Endodermal cell (in vitro differentiated cells): ENCODE measurements around the gene YEATS2. TPM values are rescaled to one million over a fixed set of nuclear protein-coding genes. Genes with fewer than 3 reads are reported as not detected.

Experiments
- DNase-seq: peaks from one replicate; pipeline ENCODE4 v3.0.0-alpha.2; 2017
- H3K27ac ChIP-seq: 2 replicates; pipeline ENCODE4 v1.5.1; 2013; ENCODE audit warnings: mild to moderate bottlenecking, low read depth, low read length, moderate library complexity
- H3K27me3 ChIP-seq: 2 replicates; pipeline ENCODE4 v1.6.1; 2013; ENCODE audit warnings: mild to moderate bottlenecking, low read length, moderate library complexity; ENCODE audit not compliant: insufficient read depth, control insufficient read depth, poor library complexity, severe bottlenecking
- H3K36me3 ChIP-seq: 2 replicates; pipeline ENCODE4 v1.7.0; 2013; ENCODE audit warnings: mild to moderate bottlenecking, low read length, moderate library complexity; ENCODE audit not compliant: control insufficient read depth, insufficient read depth
- H3K4me1 ChIP-seq: one replicate; pipeline ENCODE4 v1.7.0; 2013; ENCODE audit warnings: low read length; ENCODE audit not compliant: control insufficient read depth, insufficient read depth
- H3K4me3 ChIP-seq: 2 replicates; pipeline ENCODE4 v1.5.1; 2013; ENCODE audit warnings: mild to moderate bottlenecking, low read length, moderate library complexity
- H3K9ac ChIP-seq: 2 replicates; pipeline ENCODE4 v1.6.1; 2013; ENCODE audit warnings: mild to moderate bottlenecking, low read length, moderate library complexity; ENCODE audit not compliant: poor library complexity, severe bottlenecking; ENCODE audit errors: extremely low read depth
- H3K9me3 ChIP-seq: 2 replicates; pipeline ENCODE4 v1.6.1; 2013; ENCODE audit warnings: mild to moderate bottlenecking, low read length, moderate library complexity; ENCODE audit not compliant: control insufficient read depth
- H3K27ac Mint-ChIP-seq: 2 replicates; pipeline ENCODE4 v1.8.0; 2020; ENCODE audit warnings: mixed read lengths
- H3K27me3 Mint-ChIP-seq: 2 replicates; pipeline ENCODE4 v1.8.0; 2021; ENCODE audit warnings: mild to moderate bottlenecking, mixed read lengths; ENCODE audit not compliant: insufficient read depth
- H3K36me3 Mint-ChIP-seq: 2 replicates; pipeline ENCODE4 v1.8.0; 2020; ENCODE audit warnings: low read depth, mixed read lengths
- H3K4me1 Mint-ChIP-seq: 2 replicates; pipeline ENCODE4 v1.8.0; 2020; ENCODE audit warnings: mixed read lengths
- H3K4me3 Mint-ChIP-seq: 2 replicates; pipeline ENCODE4 v1.8.0; 2020; ENCODE audit warnings: mild to moderate bottlenecking, moderate library complexity, mixed read lengths
- H3K9me3 Mint-ChIP-seq: 2 replicates; pipeline ENCODE4 v1.8.0; 2020; ENCODE audit warnings: mild to moderate bottlenecking, mixed read lengths
- WGBS, 2 experiments: methylation state at CpG; one replicate each; pipeline versions ENCODE4 v1.1.5 to v1.1.7; 2013; ENCODE audit warnings: missing lambda C conversion rate in 2 of 2, mixed read lengths in 1 of 2; ENCODE audit not compliant: insufficient coverage in 1 of 2, insufficient read length in 1 of 2; 5-methylcytosine and 5-hydroxymethylcytosine counted together
- total RNA-seq, 2 donors: library from RNA; stranded (reverse); fragmentation: NEBNext Ultra II Directional in 1 of 2; extraction: Animal tissue kit (Norgen Biotek cat#: 25700) in 1 of 2; gene quantifications; 2 replicates in 1 of 2; 3 replicates in 1 of 2; pipeline ENCODE4 v1.2.1, GENCODE V29; 2021
- TF ChIP-seq, protein P1 (sequence below): fragments of 200-600 bp; sonication (generic); conservative IDR thresholded peaks from 2 replicates; pipeline ENCODE4 v1.5.0; 2021; ENCODE audit warnings: antibody characterized with exemption, mild to moderate bottlenecking

The YEATS2 gene
- total RNA-seq, 2 donors from 2014 or later, result 53.4 to 55.8 TPM

DNA sequence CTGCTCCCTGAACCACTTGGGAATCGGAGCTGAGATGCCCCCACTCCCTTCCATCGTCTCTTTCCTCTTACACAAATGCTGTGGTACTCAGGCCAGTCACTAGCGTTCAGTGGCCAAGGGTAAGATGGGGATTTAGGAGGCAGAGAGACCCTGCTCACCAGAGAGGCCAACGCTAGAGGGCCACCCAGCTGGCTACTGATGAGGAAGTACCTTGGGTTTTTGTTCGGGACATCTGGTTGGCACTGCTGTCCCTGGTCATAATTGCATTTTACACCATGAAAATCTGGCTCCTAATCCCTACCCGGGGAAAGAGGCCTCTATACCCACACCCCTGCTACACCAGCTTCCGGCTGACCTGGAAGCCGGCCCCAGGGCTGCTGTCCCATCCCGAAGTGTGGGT, 120.0 kb downstream of the YEATS2 start:
- no peak overlapping the region for H3K4me3 ChIP-seq
- H3K27ac ChIP-seq, result no peak overlapping the region
- no peak overlapping the region for H3K27ac Mint-ChIP-seq
- H3K27me3 ChIP-seq, result no peaks in the 10 kb centered on the region
- H3K4me1 Mint-ChIP-seq, result no peaks in the 10 kb centered on the region
- no peaks in the 10 kb centered on the region for H3K4me1 ChIP-seq
- peaks cover 2% of the 10 kb centered on the region for H3K27me3 Mint-ChIP-seq
- 86 to 97% methylated on average over 5 to 9 of the region's 9 CpGs for WGBS, 2 experiments
- H3K4me3 Mint-ChIP-seq, result no peak overlapping the region
- H3K9me3 ChIP-seq, result no peaks in the 10 kb centered on the region
- peaks cover 27% of the 10 kb centered on the region for H3K36me3 ChIP-seq
- H3K9me3 Mint-ChIP-seq, result no peaks in the 10 kb centered on the region
- no peak for DNase-seq
- TF ChIP-seq, protein P1, sequence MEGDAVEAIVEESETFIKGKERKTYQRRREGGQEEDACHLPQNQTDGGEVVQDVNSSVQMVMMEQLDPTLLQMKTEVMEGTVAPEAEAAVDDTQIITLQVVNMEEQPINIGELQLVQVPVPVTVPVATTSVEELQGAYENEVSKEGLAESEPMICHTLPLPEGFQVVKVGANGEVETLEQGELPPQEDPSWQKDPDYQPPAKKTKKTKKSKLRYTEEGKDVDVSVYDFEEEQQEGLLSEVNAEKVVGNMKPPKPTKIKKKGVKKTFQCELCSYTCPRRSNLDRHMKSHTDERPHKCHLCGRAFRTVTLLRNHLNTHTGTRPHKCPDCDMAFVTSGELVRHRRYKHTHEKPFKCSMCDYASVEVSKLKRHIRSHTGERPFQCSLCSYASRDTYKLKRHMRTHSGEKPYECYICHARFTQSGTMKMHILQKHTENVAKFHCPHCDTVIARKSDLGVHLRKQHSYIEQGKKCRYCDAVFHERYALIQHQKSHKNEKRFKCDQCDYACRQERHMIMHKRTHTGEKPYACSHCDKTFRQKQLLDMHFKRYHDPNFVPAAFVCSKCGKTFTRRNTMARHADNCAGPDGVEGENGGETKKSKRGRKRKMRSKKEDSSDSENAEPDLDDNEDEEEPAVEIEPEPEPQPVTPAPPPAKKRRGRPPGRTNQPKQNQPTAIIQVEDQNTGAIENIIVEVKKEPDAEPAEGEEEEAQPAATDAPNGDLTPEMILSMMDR, result no peak
- H3K36me3 Mint-ChIP-seq, result peaks cover 40% of the 10 kb centered on the region
- H3K9ac ChIP-seq, result no peak overlapping the region

DNA sequence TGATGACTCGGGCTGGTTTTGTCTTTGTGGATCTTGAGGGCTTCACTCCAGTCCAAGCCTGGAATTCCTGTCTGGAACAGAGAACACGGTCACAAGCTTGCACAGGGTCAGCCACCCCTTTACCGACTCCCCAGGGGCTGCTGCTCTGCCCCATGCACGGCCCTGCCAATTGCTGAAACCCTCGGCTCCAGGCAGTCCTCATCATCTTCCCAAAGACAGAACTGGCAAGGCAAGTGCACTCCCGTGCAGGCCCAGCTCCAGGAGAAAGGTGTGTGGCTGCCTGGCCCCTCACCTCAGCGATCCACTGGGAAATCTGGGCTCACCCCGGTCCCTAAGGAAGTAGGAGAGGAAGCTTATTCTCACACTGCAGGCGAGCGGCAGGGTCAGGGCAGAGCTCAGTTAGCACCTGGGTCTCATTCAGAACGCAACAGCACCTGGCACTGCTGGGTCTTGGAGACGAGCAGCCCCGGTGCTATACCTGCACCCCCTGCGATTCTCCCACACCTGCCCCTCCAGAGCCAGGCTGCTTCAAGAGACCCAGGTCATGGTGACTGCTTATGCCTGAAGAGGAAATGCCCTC, 120.5 kb downstream of the YEATS2 start:
- Mint-ChIP-seq H3K4me1 (no peaks in the 10 kb centered on the region), H3K27me3 (peaks cover 2% of the 10 kb centered on the region), H3K27ac (no peak overlapping the region), H3K4me3 (no peak overlapping the region), H3K36me3 (peaks cover 36% of the 10 kb centered on the region), H3K9me3 (no peaks in the 10 kb centered on the region)
- WGBS, 2 experiments, result 95 to 98% methylated on average over 10 to 14 of the region's 14 CpGs
- DNase-seq, result no peak
- no peaks in the 10 kb centered on the region for H3K27me3 ChIP-seq
- H3K9me3 ChIP-seq, result no peaks in the 10 kb centered on the region
- no peaks in the 10 kb centered on the region for H3K4me1 ChIP-seq
- peaks cover 24% of the 10 kb centered on the region for H3K36me3 ChIP-seq
- TF ChIP-seq, protein P1, result no peak
- no peak overlapping the region for H3K27ac ChIP-seq
- H3K9ac ChIP-seq, result no peak overlapping the region
- no peak overlapping the region for H3K4me3 ChIP-seq

DNA sequence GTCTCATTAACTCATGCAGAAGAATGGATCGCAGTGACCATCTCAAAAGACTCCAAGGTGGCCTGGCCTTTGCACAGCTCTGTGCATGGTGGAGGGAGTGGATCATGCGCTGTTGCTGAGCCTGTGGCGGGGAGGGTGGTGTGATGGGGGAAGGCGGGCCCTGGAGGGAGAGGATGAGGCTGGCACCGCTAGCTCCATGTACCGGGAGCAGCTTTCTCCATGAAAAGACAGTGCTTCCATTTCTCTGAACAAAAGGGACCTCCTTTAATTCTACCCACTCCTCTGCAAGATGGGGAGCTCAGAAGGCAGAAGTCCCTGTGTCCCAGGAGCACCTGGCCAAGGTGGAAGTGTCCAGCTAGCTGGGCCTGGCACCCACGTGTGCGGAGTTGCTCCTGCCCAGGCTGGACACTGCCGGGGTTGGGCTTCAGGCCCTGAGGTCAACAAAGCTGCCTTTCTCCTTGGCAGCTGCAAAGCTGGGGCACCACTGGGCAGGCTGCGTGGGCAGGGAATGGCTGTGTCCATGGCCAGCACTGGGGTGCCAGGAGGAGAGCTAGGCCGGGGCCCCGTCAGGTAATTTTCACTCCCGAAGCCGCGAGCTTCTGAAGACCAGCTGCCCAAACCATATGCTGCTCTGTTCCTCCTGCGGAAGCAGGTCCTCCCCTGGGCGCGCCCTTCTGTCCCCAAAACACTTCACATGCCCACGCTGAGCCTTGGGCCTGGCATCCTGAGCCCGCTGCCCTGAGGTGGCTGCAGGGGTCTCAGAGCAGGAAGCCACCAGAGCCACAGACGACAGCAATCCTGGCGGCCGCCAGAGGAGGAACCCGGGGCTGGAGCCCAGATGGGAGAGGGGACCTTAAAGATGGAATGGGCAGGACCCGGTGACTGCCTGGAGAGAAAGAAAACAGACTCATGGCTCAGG, 121.4 kb downstream of the YEATS2 start:
- Histone ChIP-seq H3K9me3 (no peaks in the 10 kb centered on the region), H3K36me3 (peaks cover 24% of the 10 kb centered on the region), H3K27ac (no peak overlapping the region), H3K4me1 (no peaks in the 10 kb centered on the region), H3K4me3 (no peak overlapping the region), H3K9ac (no peak overlapping the region), H3K27me3 (peaks cover 2% of the 10 kb centered on the region)
- Mint-ChIP-seq H3K27me3 (peaks cover 7% of the 10 kb centered on the region), H3K27ac (no peak overlapping the region), H3K9me3 (no peaks in the 10 kb centered on the region), H3K4me3 (no peak overlapping the region), H3K4me1 (peaks cover under 1% of the 10 kb centered on the region), H3K36me3 (peaks cover 34% of the 10 kb centered on the region)
- TF ChIP-seq, protein P1, result no peak
- 91 to 96% methylated on average over 16 to 24 of the region's 25 CpGs for WGBS, 2 experiments
- DNase-seq, result no peak
